Bone marrow (tissue), 2 donors: Measurements from ENCODE around the gene DDX3X.
A peak's percentile ranks its signal among the peaks of the same experiment; 100 is the strongest.
"Not testable (repeated sequence)": the region's sequence is repeated elsewhere in the genome, so short reads cannot be mapped to it uniquely, and the experiment has no call there.

ENCODE experiments used
- DNase-seq, 2 donors: peaks; one replicate each; lab custom pipeline; 2025; lab: John Stamatoyannopoulos, UW

The DDX3X gene

DNA sequence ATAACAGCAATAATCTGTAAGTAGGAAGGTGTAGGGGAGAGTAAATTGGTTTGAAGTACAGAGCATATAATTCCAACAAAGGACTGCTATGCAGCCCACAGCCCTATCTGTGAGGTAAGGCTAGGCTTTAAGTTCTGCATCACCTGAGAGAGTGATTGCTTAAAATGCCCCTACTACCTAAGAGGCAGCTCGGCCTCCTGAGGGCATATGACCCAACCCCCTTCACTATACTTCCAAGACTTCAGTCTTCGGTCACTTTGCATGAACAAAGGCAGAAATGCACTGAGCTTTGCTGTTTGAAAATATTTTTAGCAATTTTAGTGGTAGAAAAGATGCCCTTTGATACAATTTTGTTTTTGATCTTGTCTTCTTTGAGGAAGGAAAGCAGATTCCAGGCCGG is 4.9 kb upstream of the DDX3X start:
- no peak for DNase-seq

DNA sequence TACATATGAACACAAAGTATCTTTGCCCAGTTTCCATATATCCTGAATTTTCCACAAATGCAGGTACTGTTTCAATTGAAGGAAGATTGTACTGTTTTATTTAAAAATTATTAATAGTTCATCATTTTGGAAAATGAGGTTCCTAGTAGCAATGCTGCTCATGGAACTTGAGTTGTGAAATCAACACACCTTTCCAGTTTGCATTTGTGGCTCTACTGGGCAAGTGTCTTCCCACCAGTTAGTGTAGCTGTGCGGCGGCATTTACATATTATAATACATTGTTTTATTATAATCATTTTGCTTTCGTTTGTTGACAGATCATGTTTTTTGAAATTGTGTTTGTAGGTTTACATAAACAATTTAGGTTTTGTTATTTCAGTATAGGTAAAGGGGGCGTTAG is 2.0 kb upstream of the DDX3X start:
- no peak for DNase-seq

DNA sequence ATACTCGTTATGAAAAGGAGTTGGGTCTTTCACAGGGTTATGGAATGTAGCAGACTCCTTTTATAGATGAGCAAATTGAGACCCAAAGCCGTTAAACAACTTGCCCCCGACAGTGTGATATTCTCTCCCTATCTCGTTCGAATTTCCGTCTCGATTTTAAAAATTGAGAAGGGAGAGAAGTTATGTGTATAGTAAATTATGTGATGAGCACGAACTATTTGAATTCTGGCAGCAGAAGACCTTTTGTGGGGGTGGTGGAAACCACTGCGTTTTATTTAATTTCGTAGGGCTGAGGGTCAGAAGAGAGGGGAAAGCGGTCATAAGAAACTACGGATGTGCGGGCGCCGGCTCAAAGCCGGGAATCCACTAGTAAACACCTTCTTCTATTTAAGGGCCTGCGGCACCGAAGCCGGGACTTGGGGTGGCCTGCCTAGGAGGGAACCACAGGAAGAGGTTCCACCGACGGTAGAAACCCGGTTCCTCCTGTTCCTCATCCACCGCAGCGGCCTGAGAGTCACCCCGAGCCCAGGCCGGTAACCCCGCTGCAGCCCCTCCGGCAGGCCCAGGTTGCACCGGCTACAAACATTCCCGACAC is 1.5 kb upstream of the DDX3X start:
- peak in 1 of 2 donors; percentile 25 for DNase-seq

DNA sequence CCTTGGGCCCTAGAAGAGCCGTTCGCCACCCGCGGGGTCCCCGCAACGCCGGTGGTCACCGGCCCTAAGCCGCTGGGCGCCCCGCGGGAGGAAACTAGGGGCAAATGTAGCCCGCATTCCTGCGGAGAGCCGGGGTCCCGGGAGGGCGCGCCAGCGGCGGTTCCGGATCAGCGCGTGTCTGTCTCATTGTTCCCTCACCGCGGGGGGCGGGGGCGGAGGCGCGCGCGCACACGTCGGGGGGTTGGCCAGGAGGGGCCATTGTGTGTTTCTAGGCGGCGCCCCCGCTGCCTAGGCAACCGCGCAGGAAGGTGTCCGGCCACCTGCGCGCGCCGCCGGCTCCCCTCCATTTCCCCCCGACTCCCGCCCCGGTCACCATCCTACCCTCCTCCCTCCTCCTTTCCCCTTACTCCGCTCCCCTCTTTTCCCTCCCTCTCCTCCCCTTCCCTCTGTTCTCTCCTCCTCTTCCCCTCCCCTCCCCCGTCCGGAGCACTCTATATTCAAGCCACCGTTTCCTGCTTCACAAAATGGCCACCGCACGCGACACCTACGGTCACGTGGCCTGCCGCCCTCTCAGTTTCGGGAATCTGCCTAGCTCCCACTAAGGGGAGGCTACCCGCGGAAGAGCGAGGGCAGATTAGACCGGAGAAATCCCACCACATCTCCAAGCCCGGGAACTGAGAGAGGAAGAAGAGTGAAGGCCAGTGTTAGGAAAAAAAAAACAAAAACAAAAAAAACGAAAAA is 789 bp upstream of the DDX3X start:
- peak; percentile 48 to 75 for DNase-seq

DNA sequence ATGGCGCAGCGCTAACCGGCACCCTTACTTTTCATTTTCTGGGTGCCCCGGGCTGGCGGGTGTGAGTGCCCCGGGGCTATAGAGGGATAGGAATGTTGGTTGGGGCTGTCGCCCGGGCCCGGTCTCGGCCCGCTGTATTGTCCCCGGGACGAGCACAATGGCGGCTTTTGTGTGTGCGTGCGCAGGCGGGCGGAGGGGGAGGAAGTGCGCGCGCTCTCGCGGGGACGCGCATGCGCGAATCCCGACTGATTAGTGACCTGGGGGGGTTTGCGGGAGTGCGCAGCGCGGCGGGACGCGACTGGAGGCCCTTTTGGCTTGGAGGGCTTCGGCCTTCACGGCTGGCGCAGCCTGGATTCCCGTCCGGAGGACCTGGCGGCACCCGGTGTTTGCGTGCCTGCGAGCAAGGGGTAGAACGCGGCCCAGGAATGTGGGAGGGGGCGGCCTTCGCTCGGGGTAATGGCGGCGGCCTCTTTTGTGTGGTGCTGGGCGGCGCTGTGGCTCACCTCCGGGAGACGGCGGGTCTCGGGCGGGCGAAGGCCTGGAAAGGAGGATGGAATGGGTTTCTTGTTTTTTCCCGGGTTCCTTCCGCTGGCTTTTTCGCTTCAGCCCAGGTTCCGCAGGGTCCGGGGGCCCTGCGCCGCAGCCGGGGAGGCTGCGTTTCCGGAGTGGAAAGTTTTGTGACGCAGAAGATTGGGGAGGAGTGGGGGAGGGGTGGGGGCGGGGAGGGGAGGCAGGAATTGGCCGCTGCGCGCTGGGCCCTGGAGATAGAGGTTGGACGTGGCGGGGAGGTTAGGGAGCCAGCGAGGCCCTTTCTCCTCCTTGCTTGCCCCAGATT is 618 bp downstream of the DDX3X start:
- DNase-seq, result peak in 1 of 2 donors; percentile 55

DNA sequence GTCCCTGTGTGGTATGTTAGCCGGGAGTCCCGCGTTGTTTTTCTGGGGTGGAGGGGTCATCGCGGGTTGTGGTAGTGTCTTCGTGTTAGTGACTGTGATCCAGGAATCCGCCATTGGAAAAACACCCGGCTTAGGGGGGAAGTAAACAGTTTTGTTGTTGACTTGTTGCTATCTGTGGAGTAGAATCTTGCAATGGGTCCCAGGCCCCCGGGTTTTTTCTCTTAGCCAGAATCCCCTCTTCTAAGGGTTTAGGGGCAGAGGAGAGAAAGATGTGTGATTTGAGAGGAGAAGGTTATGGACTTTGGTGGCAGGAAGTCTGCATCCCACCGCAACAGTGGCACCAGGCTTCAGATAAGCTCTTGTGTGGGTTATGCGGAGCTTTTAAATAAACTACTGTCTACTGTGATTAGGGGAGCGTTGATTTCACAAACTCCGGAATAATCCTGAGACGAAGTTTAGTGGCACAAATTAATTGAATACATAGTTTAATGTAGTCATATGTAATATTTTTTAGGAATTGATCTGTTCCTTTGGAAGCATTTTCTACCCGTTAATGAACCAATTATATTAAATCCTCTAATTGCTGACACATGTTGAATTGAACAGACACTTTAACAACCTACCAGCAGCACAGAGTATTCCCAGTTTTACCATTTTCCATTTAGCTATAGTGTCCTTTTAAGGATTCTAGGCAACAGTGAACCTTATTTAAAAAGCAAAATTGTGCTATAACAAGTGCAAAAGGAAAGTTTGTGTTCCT is 1.4 kb downstream of the DDX3X start:
- no peak for DNase-seq

DNA sequence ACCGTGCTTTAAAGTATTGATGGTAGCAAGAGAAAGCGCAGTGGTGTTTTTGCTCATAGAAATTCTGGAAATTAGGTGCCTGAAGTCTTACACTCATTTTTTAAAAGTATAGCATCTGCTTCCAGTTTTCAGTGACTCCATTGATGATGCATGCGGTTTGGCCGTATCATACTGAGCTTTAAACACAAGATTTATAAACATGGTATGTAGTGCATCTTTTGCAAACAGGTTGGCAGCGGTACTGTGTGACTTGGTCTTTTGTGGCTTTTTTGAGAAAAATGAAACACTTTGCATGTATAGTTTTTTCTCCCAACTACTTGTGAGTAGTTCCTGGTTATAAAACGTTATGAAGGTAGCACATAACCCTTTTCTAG is 2.0 kb downstream of the DDX3X start:
- DNase-seq, result no peak

DNA sequence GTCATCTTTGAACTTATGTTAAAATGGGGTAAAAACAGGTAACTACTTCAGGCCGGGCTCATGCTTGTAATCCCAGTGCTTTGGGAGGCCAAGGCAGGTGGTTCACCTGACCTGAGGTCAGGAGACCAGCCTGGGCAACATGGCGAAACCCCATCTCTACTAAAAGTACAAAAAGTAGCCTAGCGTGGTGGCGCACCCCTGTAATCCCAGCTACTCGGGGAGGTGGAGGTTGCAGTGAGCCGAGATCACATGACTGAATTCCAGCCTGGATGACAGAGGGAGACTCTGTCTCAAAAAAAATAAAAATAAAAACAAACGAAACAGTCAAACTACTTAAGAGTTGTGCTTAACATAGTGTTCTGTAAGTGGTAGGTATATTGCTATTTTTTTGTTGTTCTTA is 2.5 kb downstream of the DDX3X start:
- no peak for DNase-seq

DNA sequence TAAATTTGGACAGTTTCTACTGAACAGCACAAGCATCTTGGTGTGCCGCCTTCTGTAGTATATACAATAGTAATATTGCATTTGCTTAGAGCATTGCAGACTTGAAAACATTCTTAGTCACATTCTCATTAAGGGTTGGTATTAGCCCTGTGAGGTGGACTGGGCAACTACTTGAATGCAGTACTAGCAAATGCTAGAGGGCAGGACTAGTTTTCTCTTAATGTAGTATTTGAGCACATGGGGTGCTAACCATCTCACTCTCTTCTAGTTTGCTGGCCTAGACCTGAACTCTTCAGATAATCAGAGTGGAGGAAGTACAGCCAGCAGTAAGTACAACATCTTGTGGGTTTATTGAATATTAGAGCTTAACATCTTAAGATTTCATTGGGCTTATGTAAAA is 3.2 kb downstream of the DDX3X start:
- DNase-seq, result no peak

DNA sequence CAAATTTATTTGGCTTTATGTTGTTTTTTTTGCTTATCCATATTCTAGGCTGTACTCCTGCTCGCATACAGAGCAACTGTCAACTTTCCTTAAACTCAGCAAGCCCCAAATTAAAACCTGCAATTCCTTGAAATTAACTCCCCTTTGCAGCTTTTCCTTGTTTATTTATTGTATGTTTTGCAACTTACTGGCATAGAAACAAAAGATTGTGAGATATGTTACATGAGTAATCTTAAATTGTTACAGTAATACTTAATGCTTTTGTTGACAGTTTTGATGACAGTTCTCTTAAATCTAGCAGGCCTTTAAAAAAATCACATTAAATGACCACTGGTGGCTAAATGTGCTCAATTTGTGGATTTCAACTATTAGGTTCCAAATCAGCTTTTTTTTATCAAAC is 4.5 kb downstream of the DDX3X start:
- no peak for DNase-seq

DNA sequence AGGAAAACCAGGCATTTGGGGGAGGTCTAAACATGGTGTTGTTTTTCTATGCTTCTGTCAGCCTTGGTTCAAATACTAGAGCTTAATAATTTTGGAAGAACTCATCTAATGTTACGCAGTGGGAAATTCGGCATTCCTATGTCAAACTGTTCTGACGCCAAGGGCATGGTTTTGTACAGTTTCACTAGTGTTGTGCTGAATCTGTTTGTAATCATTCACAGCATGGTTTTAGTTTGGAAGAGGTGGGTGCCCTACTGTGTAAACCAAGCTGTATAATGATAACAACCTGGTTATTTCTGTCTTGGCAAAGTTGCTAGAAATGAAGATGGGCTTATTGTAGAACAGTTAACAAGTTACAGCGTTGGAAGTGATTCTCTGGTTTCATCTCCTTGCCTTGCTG is 5.2 kb downstream of the DDX3X start:
- no peak for DNase-seq

DNA sequence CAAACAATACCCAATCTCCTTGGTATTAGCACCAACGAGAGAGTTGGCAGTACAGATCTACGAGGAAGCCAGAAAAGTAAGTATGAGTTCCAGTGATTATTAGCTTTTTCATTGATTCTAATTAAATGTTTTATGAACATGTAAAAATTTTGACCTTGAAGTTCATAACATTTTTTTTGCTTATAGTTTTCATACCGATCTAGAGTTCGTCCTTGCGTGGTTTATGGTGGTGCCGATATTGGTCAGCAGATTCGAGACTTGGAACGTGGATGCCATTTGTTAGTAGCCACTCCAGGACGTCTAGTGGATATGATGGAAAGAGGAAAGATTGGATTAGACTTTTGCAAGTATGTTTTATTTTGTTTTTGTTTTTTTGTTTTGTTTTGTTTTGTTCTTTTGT is 10.1 kb downstream of the DDX3X start:
- no peak for DNase-seq

DNA sequence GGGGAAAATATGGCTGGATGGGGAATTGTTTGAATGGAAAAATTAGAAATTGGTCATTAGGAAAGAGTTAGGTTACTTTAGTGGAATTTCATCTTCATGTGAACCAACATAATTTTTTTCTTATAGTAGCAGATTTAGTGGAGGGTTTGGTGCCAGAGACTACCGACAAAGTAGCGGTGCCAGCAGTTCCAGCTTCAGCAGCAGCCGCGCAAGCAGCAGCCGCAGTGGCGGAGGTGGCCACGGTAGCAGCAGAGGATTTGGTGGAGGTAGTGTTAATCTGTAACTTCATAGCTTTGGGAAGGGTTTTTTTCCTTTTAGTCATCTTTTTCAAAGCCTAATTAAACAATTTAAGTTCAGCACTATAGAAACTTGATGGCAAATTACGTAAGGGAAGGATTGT is 13.2 kb downstream of the DDX3X start:
- DNase-seq, result no peak

DNA sequence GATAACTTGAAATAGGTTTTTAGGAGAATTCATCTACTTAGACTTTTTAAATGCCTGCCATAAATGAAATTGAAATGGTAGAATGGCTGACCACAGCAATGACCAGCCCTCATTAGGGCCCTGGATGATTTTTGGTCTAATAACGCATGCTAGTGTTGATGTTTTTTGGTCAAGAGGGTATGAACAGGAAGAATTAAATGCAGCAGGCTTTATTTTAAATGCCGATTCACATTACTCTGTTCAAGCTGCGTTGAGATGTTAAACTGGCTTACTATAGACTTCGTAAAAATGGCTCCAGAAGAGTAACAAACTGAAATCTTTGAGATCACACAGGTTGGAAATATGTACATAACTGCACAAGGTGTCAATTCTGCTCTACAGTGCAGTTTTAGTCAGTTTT is 14.6 kb downstream of the DDX3X start:
- no peak for DNase-seq

DNA sequence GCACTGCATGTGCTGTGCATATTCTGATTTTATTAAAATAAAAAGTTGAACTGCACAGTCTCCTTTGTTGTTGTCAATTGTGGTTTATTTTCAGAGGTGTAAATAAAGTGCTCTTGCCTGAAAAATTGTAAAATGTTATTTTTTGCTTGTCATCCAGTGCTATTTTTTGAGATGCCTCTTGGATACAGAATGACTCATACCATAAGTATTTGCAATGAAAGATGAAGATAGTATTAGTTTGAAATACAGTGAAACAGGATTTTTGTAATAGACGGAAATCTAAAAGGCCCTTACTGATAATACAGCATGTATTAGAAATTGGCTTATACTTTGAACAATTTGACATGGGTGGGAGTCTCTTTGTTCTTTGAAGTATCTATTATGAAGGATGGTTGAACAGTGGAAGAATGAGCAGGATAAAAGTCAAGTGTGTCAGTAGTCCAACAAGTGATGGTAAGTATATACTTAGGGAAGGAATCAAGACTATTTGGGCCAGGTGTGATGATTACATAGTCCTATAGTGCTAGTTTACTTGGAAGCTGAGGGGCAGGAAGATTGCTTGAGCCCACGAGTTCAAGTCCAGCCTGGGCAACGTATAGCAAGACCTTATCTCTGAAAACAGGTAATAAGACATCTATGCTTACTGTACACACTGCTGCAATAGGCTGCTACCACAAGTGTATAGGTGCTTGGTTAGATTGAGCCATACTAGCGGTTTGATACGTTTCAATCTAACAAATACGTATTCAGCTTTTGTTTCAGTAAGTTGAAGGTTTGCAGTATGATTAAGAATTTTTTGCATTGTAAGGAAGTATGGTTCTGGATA is 16.4 kb downstream of the DDX3X start:
- DNase-seq, result no peak

DNA sequence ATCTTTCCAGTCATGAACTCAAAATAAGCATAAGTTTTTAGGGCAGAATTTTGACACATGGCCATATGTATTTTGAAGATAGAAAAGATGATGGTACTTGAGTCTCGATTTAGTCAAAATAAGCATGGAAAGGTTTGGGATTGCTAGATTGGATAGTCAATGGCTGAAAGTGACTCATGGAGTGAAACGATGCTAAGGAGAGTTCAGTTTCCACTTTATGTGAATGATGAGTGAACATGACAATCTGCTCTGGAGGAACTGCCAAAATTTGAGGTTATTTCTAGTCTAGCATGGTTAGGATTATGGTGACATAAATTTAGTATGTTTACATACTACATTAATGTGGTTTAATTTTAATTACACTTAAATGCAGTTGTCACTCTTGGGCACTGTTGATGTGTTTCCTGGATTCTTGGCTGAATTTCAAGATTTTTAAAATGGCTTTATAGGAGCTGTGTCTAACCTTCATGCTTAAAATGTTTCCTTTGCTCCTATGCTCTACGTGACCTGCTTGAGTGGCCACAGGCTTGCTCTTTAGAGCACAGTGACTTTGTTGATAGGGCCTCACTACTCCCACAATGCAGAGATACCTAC is 17.1 kb downstream of the DDX3X start:
- no peak for DNase-seq

DNA sequence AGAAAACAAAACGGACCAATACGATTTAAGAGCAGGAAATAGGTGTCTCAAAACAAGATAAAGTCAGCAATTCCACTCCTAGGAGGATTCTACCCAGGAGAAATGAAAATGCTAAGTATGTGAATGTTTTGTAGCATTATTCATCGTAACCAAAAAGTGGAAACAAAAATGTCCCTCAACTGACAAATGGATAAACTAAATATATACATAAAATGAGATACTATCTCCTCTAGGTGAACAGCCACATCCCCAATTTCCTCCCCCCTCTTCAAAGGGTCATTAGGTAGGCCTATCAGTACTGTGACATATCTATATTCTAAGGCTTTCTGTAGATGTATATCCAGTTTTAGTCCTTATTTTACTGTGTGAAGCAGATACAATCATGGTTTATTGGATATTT is 18.0 kb downstream of the DDX3X start:
- DNase-seq, result no peak

DNA sequence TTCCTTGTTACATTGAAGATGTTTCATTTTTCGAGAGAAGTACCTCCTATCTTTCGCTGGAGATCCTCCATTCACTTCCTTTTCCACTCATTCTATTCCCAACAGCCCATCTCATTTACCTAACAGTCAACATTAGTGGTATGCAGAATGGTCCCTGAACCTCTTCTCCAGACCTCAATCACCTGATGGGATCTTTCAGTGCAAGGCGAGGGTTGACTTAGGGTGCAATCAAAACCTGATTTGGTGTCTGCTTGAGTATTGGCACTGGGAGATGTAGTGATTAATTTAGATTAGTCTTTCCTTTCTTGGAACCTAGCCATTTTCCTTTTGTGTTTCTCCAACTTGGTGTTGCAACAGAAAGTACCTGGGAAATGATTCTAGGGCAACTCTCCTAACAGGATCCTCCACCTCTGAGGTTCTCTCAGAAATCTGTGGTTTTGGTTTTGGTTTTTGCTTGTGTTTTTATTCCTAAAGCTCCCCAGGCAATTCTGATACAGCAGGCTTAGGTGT is 18.4 kb downstream of the DDX3X start:
- no peak for DNase-seq

DNA sequence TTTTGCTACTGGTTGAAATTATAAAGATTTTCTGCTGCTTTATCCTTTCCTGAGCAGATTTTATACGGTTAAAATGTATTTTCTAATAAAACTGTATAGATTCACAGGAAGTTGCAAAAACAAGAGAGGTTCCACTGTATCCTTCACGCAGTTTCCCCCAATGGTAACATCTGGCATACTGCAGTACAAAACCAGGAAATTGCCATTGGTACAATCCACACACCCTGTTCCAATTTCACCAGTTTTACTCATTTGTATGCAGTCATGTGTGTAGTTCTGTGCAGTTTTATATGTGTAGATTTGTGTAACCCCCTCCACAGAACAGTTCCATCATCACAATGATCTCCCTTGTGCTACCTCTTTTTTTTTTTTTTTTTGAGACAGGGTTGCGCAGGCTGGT is 20.0 kb downstream of the DDX3X start:
- DNase-seq, result no peak

DNA sequence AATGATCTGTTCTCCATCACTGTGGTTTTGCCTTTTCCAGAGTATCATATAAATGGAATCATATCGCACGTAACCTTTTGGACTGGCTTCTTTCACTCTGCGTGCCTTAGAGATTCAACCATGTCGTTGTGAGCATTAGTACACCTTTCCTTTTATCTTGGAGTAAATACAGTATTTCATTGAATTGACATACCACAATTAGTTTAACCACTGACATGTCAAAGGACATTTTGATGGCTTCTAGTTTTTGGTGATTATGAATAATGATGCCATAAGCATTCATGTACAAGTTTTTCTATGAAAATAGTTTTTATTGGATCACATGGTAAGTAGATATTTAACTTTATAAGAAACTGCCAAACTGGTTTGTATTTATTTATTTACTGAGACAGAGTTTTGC is 35.2 kb downstream of the DDX3X start:
- no peak for DNase-seq

DNA sequence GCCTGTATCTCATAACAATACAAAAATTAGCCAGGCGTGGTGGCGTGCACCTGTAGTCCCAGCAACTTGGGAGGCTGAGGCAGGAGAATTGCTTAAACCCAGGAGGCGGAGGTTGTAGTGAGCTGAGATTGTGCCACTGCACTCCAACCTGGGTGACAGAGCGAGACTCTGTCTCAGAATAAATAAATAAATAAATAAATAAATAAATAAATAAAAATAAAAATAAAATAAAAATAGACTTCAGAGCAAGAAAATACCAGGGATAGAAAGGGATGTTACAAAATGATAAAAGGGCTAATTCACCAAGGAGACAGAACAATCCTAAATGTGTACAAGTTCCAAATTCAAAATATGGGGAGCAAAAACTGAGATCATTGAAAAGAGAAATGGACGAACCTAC is 37.6 kb downstream of the DDX3X start:
- DNase-seq, result not testable (repeated sequence)
